GM21381 (cell line): ENCODE data around the gene NRG2.

Source experiments
- ATAC-seq: cut with Tn5 transposase; IDR thresholded peaks from one replicate; pipeline ENCODE4 v1.9.1; 2021; ENCODE audit warnings: mild to moderate bottlenecking, moderate library complexity; ENCODE audit not compliant: unreplicated experiment

Gene NRG2

DNA sequence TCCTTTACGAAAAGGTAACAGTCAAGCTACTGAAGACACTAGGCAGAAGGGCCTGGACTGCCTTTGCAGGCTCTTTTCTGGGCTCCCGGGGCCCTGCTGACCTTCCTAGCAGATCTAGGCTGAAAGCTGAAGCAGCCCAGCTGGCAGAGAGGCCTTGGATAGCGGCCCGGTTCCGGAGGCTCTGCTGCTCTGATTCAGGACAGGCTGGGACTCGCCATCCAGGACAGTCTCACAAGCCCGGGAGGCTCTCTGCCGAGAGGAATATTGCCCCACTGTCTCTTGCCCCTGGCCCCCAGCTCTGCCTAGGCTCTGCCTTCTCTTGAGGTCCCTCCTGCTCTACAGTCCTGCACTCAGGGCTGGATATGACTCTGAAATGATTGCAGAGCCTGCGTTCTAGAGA is 179.7 kb downstream of the NRG2 start:
- ATAC-seq: no peak

DNA sequence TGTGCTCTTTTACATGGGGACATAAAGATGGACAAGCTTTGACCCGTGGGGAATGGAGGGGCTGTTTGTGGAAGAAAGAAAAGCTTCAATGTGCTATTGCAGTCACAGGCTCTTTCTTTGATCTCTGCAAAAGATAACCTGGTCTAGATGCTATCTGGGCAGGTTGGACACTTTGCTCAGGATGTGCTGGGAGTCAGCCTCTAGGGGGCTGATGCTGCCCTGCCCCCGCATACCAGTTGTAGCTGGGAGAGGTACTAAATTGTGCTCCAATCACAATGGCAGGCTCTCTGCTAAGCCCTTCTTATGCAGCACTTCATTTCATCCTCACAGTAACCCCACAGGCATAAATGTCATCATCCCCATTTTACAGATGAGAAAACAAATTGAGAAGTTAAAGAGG is 180.3 kb downstream of the NRG2 start:
- ATAC-seq: no peak

DNA sequence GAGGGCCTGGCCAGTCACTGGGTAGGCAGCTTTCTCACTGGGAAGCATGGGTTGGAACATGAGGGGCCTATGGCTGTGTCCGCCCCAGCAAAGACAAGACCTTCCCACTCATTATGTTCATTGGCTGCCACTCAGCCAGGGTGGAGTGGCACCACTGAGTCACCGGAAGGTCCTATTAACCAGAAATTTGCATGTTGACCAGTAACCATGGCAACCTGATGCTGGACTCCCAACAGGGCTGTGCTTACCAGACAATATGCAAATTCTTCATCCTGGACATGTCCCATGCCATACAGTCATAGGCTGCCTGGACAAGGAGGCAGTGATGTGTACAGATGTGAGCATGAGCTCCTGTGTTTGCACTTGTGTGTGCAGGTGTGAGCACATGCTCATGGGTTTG is 180.8 kb downstream of the NRG2 start:
- no peak for ATAC-seq

DNA sequence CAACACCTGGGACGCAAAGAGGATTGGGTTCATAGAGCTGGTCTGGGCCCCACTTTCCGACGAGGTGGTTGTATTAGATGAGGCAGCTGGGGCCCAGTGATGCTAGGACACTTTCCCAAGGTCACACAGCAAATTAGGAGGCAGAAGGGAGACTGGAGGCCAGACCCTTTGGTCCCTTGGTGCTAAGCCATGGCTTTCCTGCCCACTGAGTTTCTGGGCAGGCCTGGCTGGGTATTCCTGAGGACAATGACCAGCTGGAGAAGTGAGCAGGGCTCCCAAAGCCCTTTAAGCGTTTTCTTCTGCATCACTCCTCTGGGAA is 181.3 kb downstream of the NRG2 start:
- ATAC-seq: no peak

DNA sequence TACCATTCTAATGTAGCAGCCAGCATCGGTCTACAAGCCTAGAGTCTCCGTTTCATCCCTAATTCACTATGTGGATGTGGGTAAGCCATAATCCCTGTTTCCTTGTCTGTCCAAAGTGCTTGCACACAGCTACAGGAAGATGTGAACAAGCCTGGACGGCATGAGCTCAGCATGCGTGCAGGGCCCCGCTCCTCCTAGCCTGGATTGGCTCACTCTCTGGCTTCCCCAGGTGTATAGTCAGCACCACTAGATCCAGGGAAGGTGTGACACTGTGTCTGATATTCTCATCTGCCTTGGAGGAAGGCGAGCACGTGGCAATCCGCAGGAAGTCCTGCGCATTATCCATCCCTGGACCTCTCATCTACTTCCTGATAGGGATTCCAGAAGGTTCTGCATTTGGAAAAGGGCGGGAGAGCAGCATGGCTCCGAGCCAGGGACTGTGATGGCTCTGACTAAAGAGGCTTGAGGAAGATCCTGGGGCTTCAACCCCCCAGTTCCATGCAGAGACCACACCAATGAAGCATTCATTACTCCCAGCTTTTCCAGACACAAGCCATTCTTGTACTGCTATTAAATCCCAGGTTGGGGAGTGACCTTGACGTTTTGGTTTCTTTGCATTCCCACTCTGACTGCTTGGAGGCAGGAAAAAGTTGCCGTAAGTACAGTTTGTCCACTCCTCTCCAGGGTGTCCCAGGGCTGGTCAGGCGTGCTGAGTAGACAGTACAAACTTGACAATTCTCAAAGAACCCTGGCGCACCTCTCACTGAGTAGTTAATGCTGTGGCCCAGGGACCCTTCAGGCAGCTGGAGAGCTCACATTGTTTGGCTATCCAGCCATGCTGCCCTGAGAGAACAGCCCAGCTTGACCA is 181.8 kb downstream of the NRG2 start:
- no peak for ATAC-seq

DNA sequence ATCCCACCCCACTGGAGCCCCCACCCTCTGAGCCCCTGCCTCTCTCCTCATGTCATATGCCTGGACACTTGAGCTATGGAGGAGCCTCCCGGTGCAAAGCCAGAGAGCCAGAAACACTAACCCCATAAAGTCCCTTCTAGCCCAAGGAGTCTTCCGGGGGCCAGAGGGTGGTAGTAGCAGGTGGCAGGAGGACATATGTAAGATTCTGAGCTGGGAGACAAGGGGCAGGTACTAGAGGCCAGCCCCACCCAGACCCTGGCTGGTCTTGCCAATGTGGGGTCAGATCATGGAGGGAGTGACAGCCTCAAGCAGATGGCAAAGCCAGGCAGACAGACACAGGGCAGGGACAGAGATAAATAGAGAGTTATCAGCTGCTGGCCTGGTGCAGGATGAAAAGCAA is 184.1 kb downstream of the NRG2 start:
- no peak for ATAC-seq

DNA sequence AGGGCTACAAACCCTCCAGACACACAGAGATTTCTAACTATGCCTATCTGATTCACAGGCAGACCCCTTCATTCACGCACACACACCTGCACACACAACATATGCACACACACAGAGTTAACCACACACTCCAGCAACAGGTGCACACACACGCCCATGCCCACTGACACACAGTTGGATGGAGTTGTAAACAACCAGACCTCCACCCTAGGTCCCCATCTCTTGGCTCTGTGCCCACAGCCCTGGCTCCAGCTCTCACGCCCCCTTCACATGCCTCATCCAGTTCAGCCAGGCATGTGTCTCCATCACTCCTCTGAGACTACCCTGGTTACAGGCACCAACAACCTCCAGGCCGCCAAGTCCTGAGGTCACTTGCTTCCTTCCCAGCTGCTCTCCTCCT is 186.4 kb downstream of the NRG2 start:
- ATAC-seq: no peak

DNA sequence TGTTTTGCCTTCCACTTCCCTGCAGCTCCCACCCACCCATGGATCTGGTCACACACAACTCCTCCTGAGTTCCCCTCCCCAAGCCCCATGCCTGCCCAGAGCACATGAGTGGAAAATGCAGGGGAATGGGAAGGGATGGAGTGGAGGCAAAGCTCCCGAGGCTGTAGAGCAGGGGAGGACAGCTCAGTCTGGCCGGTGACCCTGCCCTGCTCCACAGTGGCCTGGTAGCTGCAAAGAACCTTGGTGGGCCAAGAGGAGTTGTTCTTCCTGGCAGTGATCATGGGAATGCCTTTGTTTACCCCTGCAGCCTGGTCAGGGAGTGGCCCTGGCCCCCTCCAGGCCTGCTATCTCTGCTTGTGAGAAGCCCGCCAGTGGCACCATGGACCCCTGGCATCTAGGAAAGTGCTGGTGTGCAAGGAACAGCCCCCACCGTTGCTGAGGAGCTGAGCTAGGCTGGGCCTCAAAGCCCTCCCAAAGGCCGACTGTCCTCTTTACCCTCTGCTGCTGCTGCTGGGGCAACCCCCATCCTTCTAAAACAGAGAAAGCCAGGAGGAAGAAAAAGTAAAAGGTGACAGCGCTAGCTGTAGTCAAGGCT is 187.1 kb downstream of the NRG2 start:
- ATAC-seq: no peak

DNA sequence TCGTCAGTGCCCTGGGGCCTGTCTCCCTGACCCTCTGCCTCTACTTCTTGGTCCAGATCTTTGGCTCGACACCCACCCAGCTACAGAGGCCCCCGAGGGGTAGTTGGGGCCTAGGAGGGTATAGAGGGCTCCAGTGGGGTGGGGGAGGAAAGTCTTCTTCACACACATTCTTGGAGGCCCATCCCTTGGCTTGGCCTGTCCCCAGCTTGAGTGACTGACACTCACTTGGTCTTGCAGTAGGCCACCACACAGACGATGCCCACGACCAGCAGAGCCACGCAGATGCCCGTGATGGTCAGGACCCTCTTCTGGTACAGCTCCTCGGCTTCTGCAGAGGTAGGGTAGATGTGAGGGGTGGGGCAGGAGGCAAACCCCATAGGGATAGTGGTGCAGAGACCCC is 187.6 kb downstream of the NRG2 start:
- no peak for ATAC-seq

DNA sequence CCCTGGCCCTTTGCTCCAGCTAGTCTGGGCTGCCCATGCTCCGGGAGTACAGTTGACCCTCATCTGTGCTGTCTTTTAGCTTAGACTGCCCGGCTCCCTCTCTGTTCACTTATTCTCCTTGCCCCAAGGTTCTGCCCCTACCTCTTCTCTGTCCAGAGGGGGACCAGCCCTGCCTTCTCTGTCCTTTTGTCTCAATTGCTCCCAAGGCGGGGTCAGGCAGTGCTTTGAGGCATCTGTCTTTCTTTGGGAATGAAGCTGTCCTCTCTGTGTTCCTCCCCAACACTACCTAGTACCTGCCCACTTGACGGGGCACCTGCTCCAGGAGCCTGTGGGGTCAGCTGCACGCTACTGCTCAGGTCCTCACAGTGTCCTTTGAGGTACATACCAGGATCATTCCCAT is 188.1 kb downstream of the NRG2 start:
- ATAC-seq: no peak

DNA sequence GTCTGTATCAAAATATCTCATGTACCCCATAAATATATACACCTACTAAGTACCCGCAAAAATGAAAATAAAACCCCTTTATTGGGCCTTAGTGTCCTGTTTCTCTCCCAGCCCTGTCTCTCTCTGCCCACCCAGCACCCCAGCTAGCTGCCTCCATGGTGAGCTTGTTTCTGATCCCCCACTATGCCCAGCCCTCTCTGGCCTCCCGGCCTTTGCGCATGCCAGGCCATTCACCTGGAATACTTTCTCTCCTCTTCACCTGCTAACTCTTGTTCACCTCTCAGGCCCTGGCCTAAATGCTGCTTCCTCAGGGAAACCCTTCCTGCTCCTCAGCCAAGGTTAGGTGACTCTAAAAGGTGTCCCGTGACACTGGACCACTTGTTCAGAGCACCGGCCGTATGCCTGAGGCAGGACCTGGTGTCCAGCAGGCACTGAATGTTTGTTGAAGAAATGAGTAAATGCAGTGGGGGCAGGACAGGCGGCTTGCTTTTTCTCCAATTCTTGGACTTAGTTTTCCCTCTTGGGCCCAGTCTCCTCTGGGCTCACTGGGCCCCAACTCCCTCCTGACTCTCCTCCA is 189.0 kb downstream of the NRG2 start:
- ATAC-seq: no peak

DNA sequence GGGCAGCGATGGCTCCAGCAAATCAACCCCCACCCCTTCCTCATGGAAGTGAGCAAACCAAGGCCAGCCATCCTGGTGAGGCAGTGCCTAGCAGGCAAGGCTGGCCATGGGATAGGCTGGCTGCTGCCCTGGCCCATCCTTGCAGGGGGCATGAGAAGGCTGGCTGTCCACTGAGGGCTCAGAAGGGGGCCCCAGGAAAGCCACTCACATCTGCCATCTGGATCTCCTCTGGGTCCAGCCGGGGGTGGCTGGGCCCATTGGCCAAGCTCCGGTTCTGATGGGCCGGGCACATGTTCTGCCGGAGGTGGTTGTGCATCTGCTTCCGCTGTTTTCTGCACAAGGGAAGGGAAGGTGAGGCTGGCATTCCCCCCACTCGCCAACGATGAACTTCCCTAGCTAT is 190.4 kb downstream of the NRG2 start:
- no peak for ATAC-seq

DNA sequence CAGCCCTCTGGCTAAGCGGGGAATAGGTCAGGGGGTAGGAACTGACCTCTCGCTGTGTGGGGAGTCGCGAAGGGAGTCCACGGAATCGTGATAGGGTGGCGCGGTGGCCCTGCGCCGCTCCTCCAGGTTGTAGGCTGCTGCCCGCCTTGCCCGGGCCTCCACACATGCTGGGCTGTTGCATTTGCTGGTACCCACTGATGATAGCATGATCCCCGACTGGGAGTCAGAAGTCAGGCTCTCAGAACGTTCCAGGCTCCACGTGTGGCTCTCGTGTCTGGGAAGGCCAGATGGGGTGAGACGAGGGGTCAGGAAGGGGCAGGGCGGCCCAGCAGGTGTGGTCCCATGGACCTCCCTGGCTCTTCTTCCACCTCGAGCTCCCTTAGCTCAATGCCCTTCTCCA is 191.5 kb downstream of the NRG2 start:
- no peak for ATAC-seq

DNA sequence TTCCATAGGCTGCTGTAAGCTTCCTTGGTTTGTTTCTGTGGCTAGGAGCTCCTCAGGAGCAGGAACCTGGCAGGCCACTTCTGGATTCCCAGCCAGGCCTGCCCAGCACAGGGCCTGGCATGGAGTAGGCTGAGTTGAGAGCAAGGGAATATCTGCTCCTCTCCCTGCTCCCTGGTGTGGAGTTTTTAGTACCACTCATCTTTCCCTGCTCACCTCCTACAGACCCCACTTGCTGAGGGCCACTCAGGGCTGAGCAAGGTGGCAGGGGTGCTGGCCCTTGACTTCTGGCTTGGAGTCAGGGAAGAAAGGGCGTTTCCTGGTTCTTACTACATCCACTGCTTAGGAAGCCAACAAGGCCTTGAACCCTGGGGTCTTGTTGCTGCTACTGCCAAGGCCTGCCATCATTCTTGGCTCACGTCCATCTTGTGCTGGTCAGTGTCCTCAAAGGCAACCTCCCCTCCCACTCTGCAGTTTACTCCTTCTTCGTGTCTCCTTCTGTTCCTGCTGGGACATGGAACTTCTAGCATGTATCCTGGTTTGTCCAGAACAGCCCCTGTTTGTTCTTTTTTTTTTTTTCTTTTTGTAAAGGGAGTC is 192.6 kb downstream of the NRG2 start:
- ATAC-seq: no peak

DNA sequence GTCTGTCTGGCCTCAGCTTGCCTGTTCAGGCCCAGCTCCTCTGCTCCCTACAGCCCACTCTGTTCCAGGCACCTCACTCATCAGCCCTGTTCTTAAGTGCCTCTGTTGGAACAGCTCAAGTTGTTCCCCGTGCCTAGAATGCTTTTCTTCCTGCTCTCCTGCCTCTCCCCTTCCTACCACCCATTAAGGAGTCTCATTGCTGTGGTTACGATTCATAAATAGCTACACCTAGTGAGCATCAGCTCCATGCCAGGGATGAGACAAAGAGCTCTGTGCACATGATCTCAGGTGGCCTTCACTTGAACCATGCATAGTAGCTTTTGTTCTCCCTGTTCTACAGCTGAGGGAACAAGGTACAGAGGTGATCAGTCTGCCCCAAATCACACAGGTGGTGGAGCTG is 193.2 kb downstream of the NRG2 start:
- ATAC-seq: no peak

DNA sequence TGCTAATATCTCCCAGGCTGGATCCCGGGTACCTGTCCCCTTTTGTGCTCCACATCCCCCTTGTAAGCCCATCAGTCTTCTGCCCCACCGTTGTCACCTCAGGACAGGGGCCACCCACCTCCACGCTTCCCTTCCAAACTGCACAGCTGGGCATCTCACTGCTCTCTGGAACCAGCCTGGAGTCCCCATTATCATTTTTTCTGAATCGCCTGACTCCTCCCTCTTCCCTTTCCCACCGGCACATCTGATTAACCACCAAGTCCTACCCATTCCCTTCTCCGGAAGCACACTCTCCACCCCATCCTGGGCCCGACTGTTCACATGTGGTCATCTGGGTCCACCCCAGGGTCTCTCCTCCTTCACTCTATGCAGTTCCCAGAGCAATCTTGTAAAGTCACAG is 193.6 kb downstream of the NRG2 start:
- no peak for ATAC-seq

DNA sequence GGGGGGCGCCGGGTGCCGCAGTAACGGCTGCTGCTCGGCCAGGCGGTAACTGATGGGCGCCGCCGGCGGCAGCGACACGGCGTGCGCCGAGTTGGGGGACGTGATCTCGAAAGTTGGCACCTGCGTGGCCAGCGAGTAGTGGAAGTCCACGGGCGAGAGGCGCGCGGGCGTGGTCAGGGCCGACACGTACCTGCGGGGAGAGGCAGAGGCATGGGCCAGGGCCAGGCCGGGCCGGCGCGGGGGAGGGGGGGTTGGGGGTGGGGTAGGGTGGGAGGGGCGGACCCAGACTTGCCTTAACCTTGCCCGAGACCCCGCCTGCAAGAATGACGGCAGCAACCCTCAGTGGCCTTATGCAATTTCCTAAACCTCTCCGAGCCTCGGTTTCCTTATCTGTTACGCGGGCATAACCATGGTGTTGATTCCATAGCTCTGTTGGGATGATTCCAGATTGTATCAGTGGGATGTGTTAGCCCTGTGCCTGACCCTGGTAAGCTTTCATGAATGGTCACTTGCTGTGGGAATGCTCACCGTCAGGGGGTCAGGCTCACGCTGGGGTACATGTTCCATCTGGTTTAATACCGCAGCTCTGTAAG is 194.5 kb downstream of the NRG2 start:
- ATAC-seq: no peak

DNA sequence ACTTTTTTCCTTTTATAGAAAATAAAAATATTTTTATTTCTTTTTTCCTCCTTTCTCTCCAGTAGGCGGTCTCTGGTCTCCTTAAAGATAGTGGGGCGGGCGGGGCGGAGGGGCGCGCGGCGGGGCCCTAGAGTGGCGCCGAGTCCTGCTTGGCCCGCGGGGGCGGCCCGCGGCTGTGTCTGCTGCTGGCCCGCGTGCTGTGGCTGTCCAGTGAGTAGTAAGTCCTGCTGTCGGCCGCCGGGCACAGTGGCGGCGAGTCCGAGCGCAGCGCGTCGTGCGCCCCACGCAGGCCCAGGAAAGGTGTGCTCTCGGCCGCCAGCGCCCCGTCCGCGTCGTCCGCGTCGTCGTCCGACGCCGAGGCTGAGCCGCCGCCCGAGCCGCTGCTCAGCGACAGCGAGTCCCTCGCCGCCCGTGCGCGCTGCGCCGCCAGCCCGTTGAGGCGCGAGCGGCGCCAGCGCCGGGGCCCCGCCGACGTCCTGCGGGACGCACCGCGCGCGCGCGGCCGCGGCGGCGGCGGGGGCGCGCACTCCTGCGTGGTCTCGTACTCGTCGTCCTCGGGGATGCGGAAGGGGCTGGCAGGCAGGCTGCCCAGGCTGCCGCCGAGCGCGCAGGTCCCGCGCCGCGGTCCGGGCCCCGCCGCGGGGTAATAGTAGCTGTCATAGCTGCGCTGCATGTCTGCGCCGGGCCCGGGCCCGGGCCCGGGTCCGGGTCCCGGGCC is 195.2 kb downstream of the NRG2 start:
- ATAC-seq: peak; percentile 47

DNA sequence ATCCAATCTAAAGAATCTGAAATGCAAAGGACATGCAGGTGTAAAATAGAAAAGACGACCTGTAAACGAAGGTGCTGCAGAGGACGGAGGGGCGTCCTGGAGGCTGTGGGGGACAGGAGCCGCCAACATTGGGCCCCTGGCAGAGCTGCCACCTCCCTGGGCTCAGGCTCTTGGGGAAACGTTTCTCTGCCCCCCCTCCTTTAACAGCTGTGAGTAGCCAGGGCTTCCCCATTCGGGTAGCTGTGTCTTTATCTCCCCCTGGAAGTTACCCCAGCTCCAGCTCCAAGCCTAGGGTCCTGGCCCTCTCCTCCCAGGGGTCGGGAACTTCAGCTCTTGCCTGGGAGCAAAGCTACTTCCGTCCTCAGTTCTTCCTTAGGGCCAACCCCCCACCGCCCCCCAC is 196.0 kb downstream of the NRG2 start:
- no peak for ATAC-seq

DNA sequence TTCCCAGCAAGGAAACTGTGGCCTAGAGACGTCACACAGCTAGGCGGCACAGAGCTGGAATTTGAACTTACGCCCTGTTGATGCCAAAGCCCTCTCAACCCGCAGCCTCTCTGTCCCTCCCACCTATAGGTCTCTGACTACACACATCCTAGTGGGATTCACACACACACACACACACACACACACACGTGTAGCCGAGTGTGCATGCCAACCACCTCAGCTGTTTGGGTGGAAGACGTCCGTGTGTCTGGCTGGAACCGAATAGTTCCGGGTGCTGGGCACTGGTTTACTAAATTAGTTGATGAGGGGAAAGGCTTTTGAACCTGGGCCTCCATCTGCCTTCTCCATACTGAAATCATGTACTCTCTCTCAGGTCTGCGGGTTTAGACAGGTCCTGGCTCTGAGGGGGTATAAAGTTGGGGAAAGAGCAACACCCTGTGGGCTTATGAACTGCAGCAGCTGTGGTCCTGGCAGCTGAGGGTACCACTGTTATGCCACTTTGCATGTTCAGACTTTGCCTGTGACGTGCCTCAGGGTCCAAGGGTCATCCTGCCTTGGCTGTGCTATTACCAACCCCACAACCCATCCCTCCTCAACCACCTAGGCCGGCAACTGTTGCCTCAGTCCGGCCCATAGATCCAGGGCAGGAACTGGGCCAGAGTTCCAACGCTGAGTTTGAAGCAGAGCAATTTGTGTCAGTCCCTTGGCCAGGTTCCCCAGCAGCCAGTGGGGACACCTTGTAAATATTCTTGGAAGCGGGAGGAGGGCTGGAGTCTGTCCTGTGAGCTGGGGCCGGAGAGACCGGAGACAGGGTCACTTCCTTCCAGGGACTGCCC is 197.0 kb downstream of the NRG2 start:
- no peak for ATAC-seq
